ENCODE measurements around the gene PHLDA1. TPM values are rescaled to one million over a fixed set of nuclear protein-coding genes. Genes with fewer than 3 reads are reported as not detected.

Gene PHLDA1
- total and polyA plus RNA-seq, 2 of the 13 experiments (the other 11 are each of a cell fraction or from before 2014, with no cell fraction given) = 33.8 to 41.0 TPM

DNA sequence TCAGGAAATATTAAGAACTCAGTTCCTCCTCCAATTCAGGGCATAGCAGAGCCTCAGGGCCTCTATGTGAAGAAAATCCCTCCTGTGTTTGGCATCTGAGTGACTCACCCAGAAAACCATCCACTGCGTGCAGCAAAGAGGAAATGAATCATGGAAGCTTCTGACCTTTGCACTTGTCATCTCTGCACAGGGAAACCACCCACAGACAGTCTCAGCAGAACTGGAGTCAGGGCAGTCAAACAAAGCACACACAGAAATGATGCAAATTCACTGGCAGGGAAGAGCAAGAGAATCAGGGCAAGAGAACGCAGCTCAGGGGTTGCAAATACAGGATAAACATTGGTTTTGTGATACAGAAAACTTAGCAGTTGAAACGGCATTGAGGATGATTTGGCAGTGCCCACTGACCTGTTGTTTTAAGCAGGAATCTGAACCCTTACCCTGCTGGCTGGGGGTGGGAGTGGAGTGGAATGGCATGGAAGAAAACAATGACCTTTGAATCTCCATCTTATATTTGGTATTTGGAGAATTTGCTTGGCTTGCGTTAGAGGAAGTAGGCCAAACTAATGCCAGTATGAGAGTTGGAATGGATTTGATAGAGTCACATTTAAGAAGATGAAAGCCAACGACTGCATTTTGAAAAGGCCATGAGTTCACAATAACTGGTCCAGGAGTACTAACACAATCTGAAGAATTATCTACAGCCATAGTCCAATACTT lies 53.5 kb downstream of the PHLDA1 start (continued):
- TF ChIP-seq NFKBIZ (CRISPR knock-in tag; IDR thresholded peaks at IDR 0.05) (peak; percentile 98), WIZ (CRISPR knock-in tag; IDR thresholded peaks at IDR 0.05) (no peak), ZNF331 (CRISPR knock-in tag; IDR thresholded peaks at IDR 0.05) (peak; percentile 95), ZNF615 (CRISPR knock-in tag; IDR thresholded peaks at IDR 0.05; ENCODE audit: borderline replicate concordance) (no peak; the same call in 1 of the 2 replicates), ZNF7 (CRISPR knock-in tag; IDR thresholded peaks at IDR 0.05) (no peak), IRF1 (CRISPR knock-in tag; IDR thresholded peaks at IDR 0.05; ENCODE audit: low read depth) (no peak), ATAD3A (CRISPR knock-in tag; IDR thresholded peaks at IDR 0.05) (no peak), ZNF547 (CRISPR knock-in tag; IDR thresholded peaks at IDR 0.05) (0 out of 2 replicates have a peak, but pooled peaks have one; percentile 38), MLLT10 (CRISPR knock-in tag; IDR thresholded peaks at IDR 0.05) (no peak), ZC3H4 (CRISPR knock-in tag; IDR thresholded peaks at IDR 0.05; ENCODE audit: borderline replicate concordance) (no peak), ZNF614 (CRISPR knock-in tag; IDR thresholded peaks at IDR 0.05; ENCODE audit: borderline replicate concordance) (no peak; the same call in 1 of the 2 replicates), ZNF362 (CRISPR knock-in tag; IDR thresholded peaks at IDR 0.05; ENCODE audit: borderline replicate concordance) (peak; percentile 69; the same call in 1 of the 2 replicates), ZBTB43 (CRISPR knock-in tag; conservative IDR thresholded peaks at IDR 0.05) (peak; percentile 60; the same call in 1 of the 2 replicates), ZNF552 (CRISPR knock-in tag; IDR thresholded peaks at IDR 0.05; ENCODE audit: borderline replicate concordance) (no peak), CCDC6 (CRISPR knock-in tag; IDR thresholded peaks at IDR 0.05) (peak; percentile 75), ZNF101 (CRISPR knock-in tag; IDR thresholded peaks at IDR 0.05; ENCODE audit: borderline replicate concordance, low read depth) (0 out of 2 replicates have a peak, but pooled peaks have one; percentile 40), MYPOP (CRISPR knock-in tag; IDR thresholded peaks at IDR 0.05) (peak; percentile 64; the same call in 1 of the 2 replicates), CBFB (CRISPR knock-in tag; IDR thresholded peaks at IDR 0.05) (peak; percentile 21; the same call in 1 of the 2 replicates)
- TF ChIP-seq, protein P1, sequence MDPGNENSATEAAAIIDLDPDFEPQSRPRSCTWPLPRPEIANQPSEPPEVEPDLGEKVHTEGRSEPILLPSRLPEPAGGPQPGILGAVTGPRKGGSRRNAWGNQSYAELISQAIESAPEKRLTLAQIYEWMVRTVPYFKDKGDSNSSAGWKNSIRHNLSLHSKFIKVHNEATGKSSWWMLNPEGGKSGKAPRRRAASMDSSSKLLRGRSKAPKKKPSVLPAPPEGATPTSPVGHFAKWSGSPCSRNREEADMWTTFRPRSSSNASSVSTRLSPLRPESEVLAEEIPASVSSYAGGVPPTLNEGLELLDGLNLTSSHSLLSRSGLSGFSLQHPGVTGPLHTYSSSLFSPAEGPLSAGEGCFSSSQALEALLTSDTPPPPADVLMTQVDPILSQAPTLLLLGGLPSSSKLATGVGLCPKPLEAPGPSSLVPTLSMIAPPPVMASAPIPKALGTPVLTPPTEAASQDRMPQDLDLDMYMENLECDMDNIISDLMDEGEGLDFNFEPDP (CRISPR knock-in tag; conservative IDR thresholded peaks at IDR 0.05) = no peak
- TF ChIP-seq, protein P2, sequence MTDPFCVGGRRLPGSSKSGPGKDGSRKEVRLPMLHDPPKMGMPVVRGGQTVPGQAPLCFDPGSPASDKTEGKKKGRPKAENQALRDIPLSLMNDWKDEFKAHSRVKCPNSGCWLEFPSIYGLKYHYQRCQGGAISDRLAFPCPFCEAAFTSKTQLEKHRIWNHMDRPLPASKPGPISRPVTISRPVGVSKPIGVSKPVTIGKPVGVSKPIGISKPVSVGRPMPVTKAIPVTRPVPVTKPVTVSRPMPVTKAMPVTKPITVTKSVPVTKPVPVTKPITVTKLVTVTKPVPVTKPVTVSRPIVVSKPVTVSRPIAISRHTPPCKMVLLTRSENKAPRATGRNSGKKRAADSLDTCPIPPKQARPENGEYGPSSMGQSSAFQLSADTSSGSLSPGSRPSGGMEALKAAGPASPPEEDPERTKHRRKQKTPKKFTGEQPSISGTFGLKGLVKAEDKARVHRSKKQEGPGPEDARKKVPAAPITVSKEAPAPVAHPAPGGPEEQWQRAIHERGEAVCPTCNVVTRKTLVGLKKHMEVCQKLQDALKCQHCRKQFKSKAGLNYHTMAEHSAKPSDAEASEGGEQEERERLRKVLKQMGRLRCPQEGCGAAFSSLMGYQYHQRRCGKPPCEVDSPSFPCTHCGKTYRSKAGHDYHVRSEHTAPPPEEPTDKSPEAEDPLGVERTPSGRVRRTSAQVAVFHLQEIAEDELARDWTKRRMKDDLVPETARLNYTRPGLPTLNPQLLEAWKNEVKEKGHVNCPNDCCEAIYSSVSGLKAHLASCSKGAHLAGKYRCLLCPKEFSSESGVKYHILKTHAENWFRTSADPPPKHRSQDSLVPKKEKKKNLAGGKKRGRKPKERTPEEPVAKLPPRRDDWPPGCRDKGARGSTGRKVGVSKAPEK (CRISPR knock-in tag; IDR thresholded peaks at IDR 0.05; ENCODE audit: borderline replicate concordance) = peak; percentile 92; the same call in 1 of the 2 replicates
